HL-60 (cell line): ENCODE results near the gene AIRE.

Source experiments
- DNase-seq, 2 experiments: peaks; one replicate each; pipeline ENCODE4 v3.0.0-alpha.2; 2010 to 2020; ENCODE audit warnings: low read depth in 1 of 2, low spot score in 1 of 2
- H3K27ac ChIP-seq: fragments of 250-450 bp; sonication (Bioruptor Pico); replicated peaks from 2 replicates; pipeline ENCODE4 v1.5.1; 2020; ENCODE audit warnings: mild to moderate bottlenecking, moderate library complexity
- H3K27me3 ChIP-seq: fragments of 250-450 bp; sonication (Bioruptor Pico); 2 replicates; pipeline ENCODE4 v1.5.1; 2021; ENCODE audit warnings: mild to moderate bottlenecking, moderate library complexity; ENCODE audit not compliant: insufficient read depth, poor library complexity, severe bottlenecking
- H3K4me3 ChIP-seq: replicated peaks from 2 replicates; pipeline ENCODE4 v1.5.1; 2011; ENCODE audit warnings: mild to moderate bottlenecking, control low read depth, low read length; ENCODE audit not compliant: insufficient read depth
- GABPA ChIP-seq: IDR thresholded peaks from 2 replicates; pipeline ENCODE4 v1.6.1; 2012; ENCODE audit warnings: low read depth
- POLR2AphosphoS5 ChIP-seq: IDR thresholded peaks from 2 replicates; pipeline ENCODE4 v1.6.1; 2012; ENCODE audit warnings: low read depth
- SPI1 ChIP-seq: IDR thresholded peaks from 2 replicates; pipeline ENCODE4 v1.6.1; 2012; ENCODE audit warnings: low read depth, mild to moderate bottlenecking, borderline replicate concordance
- TF ChIP-seq, protein P1 (sequence below): IDR thresholded peaks from 2 replicates; pipeline ENCODE4 v1.6.1; 2012; ENCODE audit warnings: low read depth; ENCODE audit not compliant: insufficient replicate concordance
- TF ChIP-seq, protein P2 (sequence below): IDR thresholded peaks from one replicate; pipeline ENCODE4 v1.5.1; 2011; ENCODE audit warnings: low read length, control low read depth, inconsistent platforms; ENCODE audit not compliant: insufficient read depth

Gene AIRE

DNA sequence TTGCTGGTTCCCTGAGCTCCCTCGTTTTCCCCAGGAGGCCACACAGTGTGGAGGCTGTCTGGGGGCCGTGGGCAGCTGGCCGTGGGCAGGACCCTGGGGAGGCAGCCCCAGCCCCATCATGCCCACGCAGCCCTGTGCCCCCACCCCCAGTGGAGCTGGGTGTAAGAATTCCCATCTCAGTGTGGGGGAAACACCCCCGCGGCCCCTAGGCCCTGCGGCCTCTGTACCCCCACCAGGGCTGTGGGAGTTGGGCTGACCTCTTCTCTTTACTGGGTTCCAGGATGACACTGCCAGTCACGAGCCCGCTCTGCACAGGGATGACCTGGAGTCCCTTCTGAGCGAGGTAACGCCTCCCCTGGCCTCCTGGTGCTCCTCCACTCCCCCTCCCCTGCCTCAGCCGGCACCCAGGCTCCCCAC, 10.4 kb downstream of the AIRE start:
- Histone ChIP-seq H3K4me3 (no peak overlapping the region), H3K27me3 (no peaks in the 10 kb centered on the region), H3K27ac (no peak overlapping the region)
- TF ChIP-seq, protein P1, sequence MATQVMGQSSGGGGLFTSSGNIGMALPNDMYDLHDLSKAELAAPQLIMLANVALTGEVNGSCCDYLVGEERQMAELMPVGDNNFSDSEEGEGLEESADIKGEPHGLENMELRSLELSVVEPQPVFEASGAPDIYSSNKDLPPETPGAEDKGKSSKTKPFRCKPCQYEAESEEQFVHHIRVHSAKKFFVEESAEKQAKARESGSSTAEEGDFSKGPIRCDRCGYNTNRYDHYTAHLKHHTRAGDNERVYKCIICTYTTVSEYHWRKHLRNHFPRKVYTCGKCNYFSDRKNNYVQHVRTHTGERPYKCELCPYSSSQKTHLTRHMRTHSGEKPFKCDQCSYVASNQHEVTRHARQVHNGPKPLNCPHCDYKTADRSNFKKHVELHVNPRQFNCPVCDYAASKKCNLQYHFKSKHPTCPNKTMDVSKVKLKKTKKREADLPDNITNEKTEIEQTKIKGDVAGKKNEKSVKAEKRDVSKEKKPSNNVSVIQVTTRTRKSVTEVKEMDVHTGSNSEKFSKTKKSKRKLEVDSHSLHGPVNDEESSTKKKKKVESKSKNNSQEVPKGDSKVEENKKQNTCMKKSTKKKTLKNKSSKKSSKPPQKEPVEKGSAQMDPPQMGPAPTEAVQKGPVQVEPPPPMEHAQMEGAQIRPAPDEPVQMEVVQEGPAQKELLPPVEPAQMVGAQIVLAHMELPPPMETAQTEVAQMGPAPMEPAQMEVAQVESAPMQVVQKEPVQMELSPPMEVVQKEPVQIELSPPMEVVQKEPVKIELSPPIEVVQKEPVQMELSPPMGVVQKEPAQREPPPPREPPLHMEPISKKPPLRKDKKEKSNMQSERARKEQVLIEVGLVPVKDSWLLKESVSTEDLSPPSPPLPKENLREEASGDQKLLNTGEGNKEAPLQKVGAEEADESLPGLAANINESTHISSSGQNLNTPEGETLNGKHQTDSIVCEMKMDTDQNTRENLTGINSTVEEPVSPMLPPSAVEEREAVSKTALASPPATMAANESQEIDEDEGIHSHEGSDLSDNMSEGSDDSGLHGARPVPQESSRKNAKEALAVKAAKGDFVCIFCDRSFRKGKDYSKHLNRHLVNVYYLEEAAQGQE, result no peak
- TF ChIP-seq POLR2AphosphoS5, result no peak
- no peak for TF ChIP-seq SPI1
- TF ChIP-seq, protein P2, sequence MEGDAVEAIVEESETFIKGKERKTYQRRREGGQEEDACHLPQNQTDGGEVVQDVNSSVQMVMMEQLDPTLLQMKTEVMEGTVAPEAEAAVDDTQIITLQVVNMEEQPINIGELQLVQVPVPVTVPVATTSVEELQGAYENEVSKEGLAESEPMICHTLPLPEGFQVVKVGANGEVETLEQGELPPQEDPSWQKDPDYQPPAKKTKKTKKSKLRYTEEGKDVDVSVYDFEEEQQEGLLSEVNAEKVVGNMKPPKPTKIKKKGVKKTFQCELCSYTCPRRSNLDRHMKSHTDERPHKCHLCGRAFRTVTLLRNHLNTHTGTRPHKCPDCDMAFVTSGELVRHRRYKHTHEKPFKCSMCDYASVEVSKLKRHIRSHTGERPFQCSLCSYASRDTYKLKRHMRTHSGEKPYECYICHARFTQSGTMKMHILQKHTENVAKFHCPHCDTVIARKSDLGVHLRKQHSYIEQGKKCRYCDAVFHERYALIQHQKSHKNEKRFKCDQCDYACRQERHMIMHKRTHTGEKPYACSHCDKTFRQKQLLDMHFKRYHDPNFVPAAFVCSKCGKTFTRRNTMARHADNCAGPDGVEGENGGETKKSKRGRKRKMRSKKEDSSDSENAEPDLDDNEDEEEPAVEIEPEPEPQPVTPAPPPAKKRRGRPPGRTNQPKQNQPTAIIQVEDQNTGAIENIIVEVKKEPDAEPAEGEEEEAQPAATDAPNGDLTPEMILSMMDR, result no peak
- TF ChIP-seq GABPA, result no peak
- no peak for DNase-seq

DNA sequence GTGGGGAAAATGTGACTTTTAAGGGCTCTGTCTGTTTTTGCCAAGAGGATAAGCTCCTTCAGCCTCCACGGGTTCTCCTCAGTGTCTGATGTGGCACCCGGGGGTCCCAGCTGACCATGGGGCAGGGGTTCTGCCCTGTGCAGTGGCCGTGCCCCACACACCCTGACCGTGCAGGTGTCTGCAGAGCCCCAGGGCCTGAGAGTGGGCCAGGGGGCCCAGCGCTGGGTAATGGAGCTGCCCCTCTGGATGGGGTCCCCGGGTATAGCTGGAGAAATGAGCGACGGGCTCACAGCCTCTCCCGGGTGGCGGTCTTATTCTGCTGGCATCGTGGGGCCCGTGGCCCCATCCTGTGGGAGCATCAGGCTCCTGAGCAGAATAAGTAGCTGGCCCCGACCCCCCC, 11.2 kb downstream of the AIRE start:
- TF ChIP-seq, protein P2, result no peak
- no peak for TF ChIP-seq GABPA
- TF ChIP-seq, protein P1, result no peak
- no peak for TF ChIP-seq POLR2AphosphoS5
- no peak for TF ChIP-seq SPI1
- H3K4me3 ChIP-seq, result no peak overlapping the region
- no peaks in the 10 kb centered on the region for H3K27me3 ChIP-seq
- no peak overlapping the region for H3K27ac ChIP-seq
- no peak for DNase-seq

DNA sequence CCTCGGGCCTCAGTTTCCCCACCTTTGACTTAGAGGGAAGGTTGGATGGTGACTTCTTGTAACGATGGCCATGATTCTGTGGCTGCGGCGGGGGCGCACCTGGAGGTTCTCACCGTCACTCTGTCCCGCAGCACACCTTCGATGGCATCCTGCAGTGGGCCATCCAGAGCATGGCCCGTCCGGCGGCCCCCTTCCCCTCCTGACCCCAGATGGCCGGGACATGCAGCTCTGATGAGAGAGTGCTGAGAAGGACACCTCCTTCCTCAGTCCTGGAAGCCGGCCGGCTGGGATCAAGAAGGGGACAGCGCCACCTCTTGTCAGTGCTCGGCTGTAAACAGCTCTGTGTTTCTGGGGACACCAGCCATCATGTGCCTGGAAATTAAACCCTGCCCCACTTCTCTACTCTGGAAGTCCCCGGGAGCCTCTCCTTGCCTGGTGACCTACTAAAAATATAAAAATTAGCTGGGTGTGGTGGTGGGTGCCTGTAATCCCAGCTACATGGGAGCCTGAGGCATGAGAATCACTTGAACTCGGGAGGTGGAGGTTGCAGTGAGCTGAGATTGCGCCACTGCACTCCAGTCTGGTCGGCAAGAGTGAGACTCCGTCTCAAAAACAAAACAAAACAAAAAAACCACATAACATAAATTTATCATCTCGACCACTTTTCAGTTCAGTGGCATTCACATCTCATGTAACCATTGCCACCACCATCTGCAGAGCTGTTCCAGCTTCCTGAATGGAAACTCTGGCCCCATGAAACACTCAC, 12.0 kb downstream of the AIRE start:
- no peak for TF ChIP-seq SPI1
- TF ChIP-seq, protein P2, result peak; percentile 86
- TF ChIP-seq, protein P1, result no peak
- peak; percentile 70 to 88 for DNase-seq
- Histone ChIP-seq H3K27me3 (no peaks in the 10 kb centered on the region), H3K27ac (peak overlapping the region; percentile 49), H3K4me3 (no peak overlapping the region)
